Measurements from ENCODE around the gene CRX.
"Not testable (repeated sequence)": the region's sequence is repeated elsewhere in the genome, so short reads cannot be mapped to it uniquely, and the experiment has no call there.

The CRX gene

GRCh38 chr19:47818221-47818620 is 3.5 kb upstream of the CRX start:
- H3K9ac ChIP-seq (ENCODE audit: low read length); H4K8ac ChIP-seq (ENCODE audit: low read length); H3K4me3 ChIP-seq (ENCODE audit: insufficient read depth in 1 of 2, low read depth in 1 of 2, low read length in 2 of 2); H2BK15ac ChIP-seq (ENCODE audit: low read depth, poor library complexity, severe bottlenecking); H2BK12ac ChIP-seq (ENCODE audit: low read length in 2 of 2); H3K23ac ChIP-seq (ENCODE audit: low read length in 2 of 2); DNase-seq; H2AK5ac ChIP-seq (ENCODE audit: low read length, severe bottlenecking); H3K18ac ChIP-seq (ENCODE audit: low read depth in 1 of 2, low read length in 2 of 2); H2AFZ ChIP-seq (ENCODE audit: low read depth, low read length); H4K91ac ChIP-seq (ENCODE audit: low read length); H2BK5ac ChIP-seq (ENCODE audit: low read depth, low read length, poor library complexity, severe bottlenecking); H3K79me1 ChIP-seq (replicated peaks; ENCODE audit: low read length, poor library complexity, severe bottlenecking); H3K9me3 ChIP-seq (ENCODE audit: control insufficient read depth, low read length); H3K4me2 ChIP-seq (ENCODE audit: low read length, poor library complexity, severe bottlenecking); H3K36me3 ChIP-seq (ENCODE audit: control insufficient read depth in 1 of 2, insufficient read depth in 2 of 2, low read depth in 1 of 2, low read length in 2 of 2); H3K27ac ChIP-seq (ENCODE audit: low read length, poor library complexity, severe bottlenecking); H2BK120ac ChIP-seq (ENCODE audit: low read depth, low read length); H3K14ac ChIP-seq (ENCODE audit: low read length in 2 of 2); H3K4me1 ChIP-seq (ENCODE audit: control insufficient read depth, insufficient read depth, low read depth, low read length); H3K4ac ChIP-seq (ENCODE audit: low read depth in 1 of 2, low read length in 2 of 2): not testable (repeated sequence)
- WGBS: 100% methylated on average over 1 of the region's 1 CpG
- H3K27me3 ChIP-seq (ENCODE audit: control insufficient read depth in 1 of 2, insufficient read depth in 1 of 2, low read length in 2 of 2): peaks cover 39 to 54% of the 10 kb centered on the region in 2 experiments

DNA sequence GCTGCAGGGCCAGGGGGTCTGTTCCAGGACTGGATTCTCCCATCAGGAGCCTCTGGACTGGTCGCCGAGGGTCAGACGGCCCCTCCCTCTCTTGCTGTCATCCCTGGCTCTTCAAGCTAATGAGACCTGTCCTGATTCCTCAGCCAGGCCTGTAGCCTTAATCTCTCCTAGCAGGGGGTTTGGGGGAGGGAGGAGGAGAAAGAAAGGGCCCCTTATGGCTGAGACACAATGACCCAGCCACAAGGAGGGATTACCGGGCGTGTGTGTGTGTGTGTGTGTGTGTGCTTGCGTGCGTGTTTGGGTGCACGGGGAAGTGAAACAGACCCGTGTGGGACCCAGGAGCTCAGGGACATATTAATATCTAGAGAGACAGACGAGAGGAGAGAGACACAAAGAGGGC is 1.9 kb upstream of the CRX start:
- no peak overlapping the region for H3K23ac ChIP-seq (ENCODE audit: low read length in 2 of 2)
- H3K14ac ChIP-seq (ENCODE audit: low read length in 2 of 2): no peak overlapping the region
- no peaks in the 10 kb centered on the region for H3K4me1 ChIP-seq (ENCODE audit: control insufficient read depth, insufficient read depth, low read depth, low read length)
- no peak overlapping the region for H3K9ac ChIP-seq (ENCODE audit: low read length)
- peaks cover 39 to 56% of the 10 kb centered on the region in 2 experiments for H3K27me3 ChIP-seq (ENCODE audit: control insufficient read depth in 1 of 2, insufficient read depth in 1 of 2, low read length in 2 of 2)
- DNase-seq: no peak
- H3K27ac ChIP-seq (ENCODE audit: low read length, poor library complexity, severe bottlenecking): no peak overlapping the region
- H3K9me3 ChIP-seq (ENCODE audit: control insufficient read depth, low read length): no peaks in the 10 kb centered on the region
- H3K4me3 ChIP-seq (ENCODE audit: insufficient read depth in 1 of 2, low read depth in 1 of 2, low read length in 2 of 2): no peak overlapping the region
- H3K36me3 ChIP-seq (ENCODE audit: control insufficient read depth in 1 of 2, insufficient read depth in 2 of 2, low read depth in 1 of 2, low read length in 2 of 2): no peaks in the 10 kb centered on the region
- no peak overlapping the region for H4K91ac ChIP-seq (ENCODE audit: low read length)
- no peak overlapping the region for H2BK12ac ChIP-seq (ENCODE audit: low read length in 2 of 2)
- no peaks in the 10 kb centered on the region for H3K79me1 ChIP-seq (replicated peaks; ENCODE audit: low read length, poor library complexity, severe bottlenecking)
- no peak overlapping the region for H2BK15ac ChIP-seq (ENCODE audit: low read depth, poor library complexity, severe bottlenecking)
- H3K4me2 ChIP-seq (ENCODE audit: low read length, poor library complexity, severe bottlenecking): no peak overlapping the region
- H2BK120ac ChIP-seq (ENCODE audit: low read depth, low read length): no peak overlapping the region
- H3K18ac ChIP-seq (ENCODE audit: low read depth in 1 of 2, low read length in 2 of 2): no peak overlapping the region
- no peak overlapping the region for H2BK5ac ChIP-seq (ENCODE audit: low read depth, low read length, poor library complexity, severe bottlenecking)
- H2AK5ac ChIP-seq (ENCODE audit: low read length, severe bottlenecking): no peak overlapping the region
- no peak overlapping the region for H2AFZ ChIP-seq (ENCODE audit: low read depth, low read length)
- H3K4ac ChIP-seq (ENCODE audit: low read depth in 1 of 2, low read length in 2 of 2): no peak overlapping the region
- no peak overlapping the region for H4K8ac ChIP-seq (ENCODE audit: low read length)
- WGBS: 21% methylated on average over 7 of the region's 10 CpGs

- Histone ChIP-seq H2AK5ac (ENCODE audit: low read length, severe bottlenecking) (no peak overlapping the region), H3K27ac (ENCODE audit: low read length, poor library complexity, severe bottlenecking) (no peak overlapping the region), H3K79me1 (replicated peaks; ENCODE audit: low read length, poor library complexity, severe bottlenecking) (no peaks in the 10 kb centered on the region), H3K27me3 (ENCODE audit: control insufficient read depth in 1 of 2, insufficient read depth in 1 of 2, low read length in 2 of 2) (peaks cover 39 to 56% of the 10 kb centered on the region in 2 experiments), H2BK12ac (ENCODE audit: low read length in 2 of 2) (no peak overlapping the region), H2BK15ac (ENCODE audit: low read depth, poor library complexity, severe bottlenecking) (no peak overlapping the region), H3K4ac (ENCODE audit: low read depth in 1 of 2, low read length in 2 of 2) (no peak overlapping the region), H3K4me2 (ENCODE audit: low read length, poor library complexity, severe bottlenecking) (no peak overlapping the region), H3K9me3 (ENCODE audit: control insufficient read depth, low read length) (no peaks in the 10 kb centered on the region), H3K14ac (ENCODE audit: low read length in 2 of 2) (no peak overlapping the region), H2BK120ac (ENCODE audit: low read depth, low read length) (no peak overlapping the region), H3K23ac (ENCODE audit: low read length in 2 of 2) (no peak overlapping the region), H3K9ac (ENCODE audit: low read length) (no peak overlapping the region), H2AFZ (ENCODE audit: low read depth, low read length) (no peak overlapping the region), H3K18ac (ENCODE audit: low read depth in 1 of 2, low read length in 2 of 2) (no peak overlapping the region), H4K8ac (ENCODE audit: low read length) (no peak overlapping the region), H4K91ac (ENCODE audit: low read length) (no peak overlapping the region), H3K4me1 (ENCODE audit: control insufficient read depth, insufficient read depth, low read depth, low read length) (no peaks in the 10 kb centered on the region), H2BK5ac (ENCODE audit: low read depth, low read length, poor library complexity, severe bottlenecking) (no peak overlapping the region), H3K36me3 (ENCODE audit: control insufficient read depth in 1 of 2, insufficient read depth in 2 of 2, low read depth in 1 of 2, low read length in 2 of 2) (no peaks in the 10 kb centered on the region), H3K4me3 (ENCODE audit: insufficient read depth in 1 of 2, low read depth in 1 of 2, low read length in 2 of 2) (no peak overlapping the region)
- 90% methylated on average over 2 of the region's 2 CpGs for WGBS
- DNase-seq: no peak
Observed at GRCh38 chr19:47820410-47820809, 1.3 kb upstream of the CRX start.

- no peak overlapping the region for H4K91ac ChIP-seq (ENCODE audit: low read length)
- H2AFZ ChIP-seq (ENCODE audit: low read depth, low read length): no peak overlapping the region
- no peak overlapping the region for H2BK15ac ChIP-seq (ENCODE audit: low read depth, poor library complexity, severe bottlenecking)
- 90% methylated on average over 6 of the region's 6 CpGs for WGBS
- no peak overlapping the region for H3K9ac ChIP-seq (ENCODE audit: low read length)
- no peaks in the 10 kb centered on the region for H3K79me1 ChIP-seq (replicated peaks; ENCODE audit: low read length, poor library complexity, severe bottlenecking)
- no peaks in the 10 kb centered on the region for H3K4me1 ChIP-seq (ENCODE audit: control insufficient read depth, insufficient read depth, low read depth, low read length)
- H3K4me3 ChIP-seq (ENCODE audit: insufficient read depth in 1 of 2, low read depth in 1 of 2, low read length in 2 of 2): no peak overlapping the region
- no peak overlapping the region for H2BK12ac ChIP-seq (ENCODE audit: low read length in 2 of 2)
- no peak for DNase-seq
- H3K9me3 ChIP-seq (ENCODE audit: control insufficient read depth, low read length): peaks cover 5% of the 10 kb centered on the region
- H3K4me2 ChIP-seq (ENCODE audit: low read length, poor library complexity, severe bottlenecking): no peak overlapping the region
- H3K27ac ChIP-seq (ENCODE audit: low read length, poor library complexity, severe bottlenecking): no peak overlapping the region
- H3K4ac ChIP-seq (ENCODE audit: low read depth in 1 of 2, low read length in 2 of 2): no peak overlapping the region
- no peak overlapping the region for H2AK5ac ChIP-seq (ENCODE audit: low read length, severe bottlenecking)
- peaks cover 32 to 51% of the 10 kb centered on the region in 2 experiments for H3K27me3 ChIP-seq (ENCODE audit: control insufficient read depth in 1 of 2, insufficient read depth in 1 of 2, low read length in 2 of 2)
- H3K36me3 ChIP-seq (ENCODE audit: control insufficient read depth in 1 of 2, insufficient read depth in 2 of 2, low read depth in 1 of 2, low read length in 2 of 2): no peaks in the 10 kb centered on the region
- H3K18ac ChIP-seq (ENCODE audit: low read depth in 1 of 2, low read length in 2 of 2): no peak overlapping the region
- H2BK120ac ChIP-seq (ENCODE audit: low read depth, low read length): no peak overlapping the region
- H2BK5ac ChIP-seq (ENCODE audit: low read depth, low read length, poor library complexity, severe bottlenecking): no peak overlapping the region
- no peak overlapping the region for H3K23ac ChIP-seq (ENCODE audit: low read length in 2 of 2)
- H3K14ac ChIP-seq (ENCODE audit: low read length in 2 of 2): no peak overlapping the region
- H4K8ac ChIP-seq (ENCODE audit: low read length): no peak overlapping the region
Observed at GRCh38 chr19:47824396-47824795, 2.7 kb downstream of the CRX start.

Measured in mesenchymal stem cell (in vitro differentiated cells and primary cell).